GM10266 (cell line): ENCODE measurements around the gene PCMTD2.
"Not testable (repeated sequence)": the region's sequence is repeated elsewhere in the genome, so short reads cannot be mapped to it uniquely, and the experiment has no call there.

Source experiments
- DNase-seq: peaks from one replicate; pipeline ENCODE4 v3.0.0; 2012; ENCODE audit errors: extremely low spot score
- CTCF ChIP-seq: IDR thresholded peaks from 2 replicates; pipeline ENCODE4 v1.5.1; 2012; ENCODE audit warnings: mild to moderate bottlenecking, low read depth; ENCODE audit not compliant: control insufficient read depth, insufficient read depth; ENCODE audit errors: missing control alignments

Gene PCMTD2

GRCh38 chr20:64230461-64231145, 24.9 kb upstream of the PCMTD2 start:
- no peak for TF ChIP-seq CTCF
- DNase-seq, result no peak

GRCh38 chr20:64231621-64232550, 23.7 kb upstream of the PCMTD2 start:
- DNase-seq, result no peak
- TF ChIP-seq CTCF, result no peak

- no peak for DNase-seq
- no peak for TF ChIP-seq CTCF
These were observed 22.8 kb upstream of the PCMTD2 start for GRCh38 chr20:64232794-64233193.

GRCh38 chr20:64233725-64234124, 21.8 kb upstream of the PCMTD2 start:
- no peak for TF ChIP-seq CTCF
- no peak for DNase-seq

GRCh38 chr20:64234291-64234791, 21.2 kb upstream of the PCMTD2 start:
- DNase-seq, result no peak
- TF ChIP-seq CTCF, result no peak

- not testable (repeated sequence) for DNase-seq
These were observed 20.5 kb upstream of the PCMTD2 start for GRCh38 chr20:64234921-64235565.
